CD14-positive monocyte (primary cell): Measurements from ENCODE around the gene GPR132. TPM values are rescaled to one million over a fixed set of nuclear protein-coding genes. Genes with fewer than 3 reads are reported as not detected.

Experiments
- DNase-seq, 3 donors: peaks; one replicate each; pipeline ENCODE4 v3.0.0-alpha.2; 2011 to 2022
- H2AFZ ChIP-seq: 2 replicates; pipeline ENCODE4 v1.6.0; 2012; ENCODE audit warnings: mild to moderate bottlenecking, low read depth, low read length, inconsistent platforms; ENCODE audit not compliant: insufficient read depth, poor library complexity, severe bottlenecking
- H3K27ac ChIP-seq, 2 donors: 1 replicate in 1 of 2; 2 replicates in 1 of 2; pipeline ENCODE4 v1.5.1; 2012 to 2013; ENCODE audit warnings: low read length in 2 of 2, control low read depth in 1 of 2, inconsistent platforms in 1 of 2, low read depth in 1 of 2, mild to moderate bottlenecking in 1 of 2
- H3K27me3 ChIP-seq, 2 donors: one replicate each; pipeline versions ENCODE4 v1.6.0 to v1.6.1; 2011 to 2013; ENCODE audit warnings: low read length in 2 of 2; ENCODE audit not compliant: control insufficient read depth in 2 of 2, insufficient read depth in 2 of 2
- H3K36me3 ChIP-seq, 2 donors: replicated peaks in 1 of 2; 1 replicate in 1 of 2; 2 replicates in 1 of 2; pipeline versions ENCODE4 v1.5.1 to v1.6.1; 2012 to 2013; ENCODE audit warnings: low read length in 2 of 2, control low read depth in 1 of 2, inconsistent platforms in 1 of 2, mild to moderate bottlenecking in 1 of 2; ENCODE audit not compliant: insufficient read depth in 2 of 2, control insufficient read depth in 1 of 2
- H3K4me1 ChIP-seq, 2 donors: 1 replicate in 1 of 2; 2 replicates in 1 of 2; pipeline versions ENCODE4 v1.5.1 to v1.6.1; 2012 to 2013; ENCODE audit warnings: low read length in 2 of 2, control low read depth in 1 of 2, inconsistent platforms in 1 of 2, mild to moderate bottlenecking in 1 of 2, moderate library complexity in 1 of 2; ENCODE audit not compliant: insufficient read depth in 2 of 2, control insufficient read depth in 1 of 2
- H3K4me2 ChIP-seq: replicated peaks from 2 replicates; pipeline ENCODE3; 2012; ENCODE audit warnings: low read length, moderate library complexity, mild to moderate bottlenecking; ENCODE audit not compliant: poor library complexity, severe bottlenecking; ENCODE audit errors: extremely low read depth
- H3K4me3 ChIP-seq, 3 experiments: fragments of 200-600 bp in 1 of 3; sonication (generic) in 1 of 3; replicated peaks in 1 of 3; 1 replicate in 2 of 3; 2 replicates in 1 of 3; pipeline ENCODE4 v1.5.1; 2011 to 2013; ENCODE audit warnings: low read length in 3 of 3, mild to moderate bottlenecking in 3 of 3, control low read depth in 2 of 3, low read depth in 2 of 3, inconsistent platforms in 1 of 3, moderate library complexity in 1 of 3
- H3K79me2 ChIP-seq: 2 replicates; pipeline ENCODE4 v1.6.0; 2012; ENCODE audit warnings: mild to moderate bottlenecking, control low read depth, inconsistent platforms, low read length, moderate library complexity; ENCODE audit not compliant: insufficient read depth
- H3K9ac ChIP-seq: 2 replicates; pipeline ENCODE4 v1.6.0; 2017; ENCODE audit warnings: low read length, mild to moderate bottlenecking; ENCODE audit not compliant: insufficient read depth, poor library complexity, severe bottlenecking
- H3K9me3 ChIP-seq, 2 donors: replicated peaks in 1 of 2; 1 replicate in 1 of 2; 2 replicates in 1 of 2; pipeline versions ENCODE4 v1.5.1 to v1.6.1; 2012 to 2013; ENCODE audit warnings: low read length in 2 of 2, control low read depth in 1 of 2; ENCODE audit not compliant: control insufficient read depth in 1 of 2, insufficient read depth in 1 of 2
- H4K20me1 ChIP-seq: 2 replicates; pipeline ENCODE4 v1.6.0; 2012; ENCODE audit warnings: mild to moderate bottlenecking, low read length, control low read depth, moderate library complexity; ENCODE audit not compliant: insufficient read depth
- H3K27ac Mint-ChIP-seq, 7 donors: one replicate each; pipeline ENCODE4 v1.8.0; 2020; ENCODE audit warnings: mild to moderate bottlenecking in 7 of 7, mixed read lengths in 7 of 7, moderate library complexity in 6 of 7, inconsistent platforms in 2 of 7
- H3K27me3 Mint-ChIP-seq, 3 donors: one replicate each; pipeline ENCODE4 v1.8.0; 2021 to 2022; ENCODE audit warnings: low read depth in 3 of 3, mild to moderate bottlenecking in 3 of 3, mixed read lengths in 3 of 3, moderate library complexity in 3 of 3, inconsistent platforms in 1 of 3
- H3K36me3 Mint-ChIP-seq, 2 donors: one replicate each; pipeline ENCODE4 v1.8.0; 2020; ENCODE audit warnings: mixed read lengths in 2 of 2, inconsistent platforms in 1 of 2, mild to moderate bottlenecking in 1 of 2
- H3K4me1 Mint-ChIP-seq: one replicate; pipeline ENCODE4 v1.8.0; 2020; ENCODE audit warnings: mild to moderate bottlenecking, mixed read lengths
- H3K4me3 Mint-ChIP-seq, 2 donors: one replicate each; pipeline ENCODE4 v1.8.0; 2020; ENCODE audit warnings: mild to moderate bottlenecking in 2 of 2, mixed read lengths in 2 of 2, moderate library complexity in 1 of 2
- H3K9me3 Mint-ChIP-seq, 7 donors: one replicate each; pipeline ENCODE4 v1.8.0; 2020 to 2022; ENCODE audit warnings: mixed read lengths in 7 of 7, mild to moderate bottlenecking in 6 of 7, moderate library complexity in 6 of 7, inconsistent platforms in 2 of 7
- WGBS: methylation state at CpG from one replicate; pipeline ENCODE4 v1.1.5; 2013; ENCODE audit warnings: missing lambda C conversion rate; ENCODE audit not compliant: insufficient coverage; 5-methylcytosine and 5-hydroxymethylcytosine counted together
- intact Hi-C, 2 donors: fragments of 100-400 bp; cut with micrococcal nuclease; formaldehyde crosslinking; loops; one replicate each; pipeline versions ENCODE4 v1.15.0 to v1.15.1; 2023
- polyA plus RNA-seq, 3 donors: library from polyadenylated mRNA; depleted of rRNA in 1 of 3; unstranded in 2 of 3; stranded (reverse) in 1 of 3; fragments of 300-500 nt in 2 of 3; fragments of >200 nt in 1 of 3; fragmentation: Illumina TruSeq in 2 of 3; gene quantifications; 1 replicate in 2 of 3; 2 replicates in 1 of 3; pipeline ENCODE4 v1.2.3, GENCODE V29; 2012 to 2021
- TF ChIP-seq, protein P1 (sequence below): fragments of 200-600 bp; IDR thresholded peaks from one replicate; pipeline ENCODE4 v1.8.0; 2022; ENCODE audit warnings: antibody characterized with exemption, mild to moderate bottlenecking

The GPR132 gene
- polyA plus RNA-seq, 3 donors: 6.3 to 19.0 (median 13.0) TPM

DNA sequence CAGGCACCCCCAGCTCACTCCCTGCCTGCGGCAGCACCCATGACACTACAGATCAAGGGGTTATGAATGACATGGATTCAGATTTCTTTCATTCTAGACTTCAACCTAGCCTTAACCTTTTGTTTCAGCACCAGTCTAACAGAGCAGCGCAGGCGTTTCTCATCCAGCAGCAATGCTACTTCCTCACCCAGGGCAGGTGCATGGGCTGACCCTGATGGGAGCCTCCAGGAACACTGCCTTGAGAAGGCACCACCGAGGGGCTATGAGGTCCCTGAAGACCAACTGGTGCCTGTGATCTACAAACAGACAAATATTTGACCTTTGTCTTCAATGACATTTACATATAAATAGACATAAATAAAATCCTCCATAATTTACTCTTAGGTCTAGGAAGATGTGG is 55.1 kb downstream of the GPR132 start:
- H3K27ac Mint-ChIP-seq: no peak overlapping the region
- H3K4me3 ChIP-seq: no peak overlapping the region
- no peak overlapping the region for H3K27ac ChIP-seq
- no peaks in the 10 kb centered on the region for H3K9me3 Mint-ChIP-seq
- H3K4me3 Mint-ChIP-seq: no peak overlapping the region
- no peaks in the 10 kb centered on the region for H3K9me3 ChIP-seq
- H3K79me2 ChIP-seq: peaks cover 68% of the 10 kb centered on the region
- DNase-seq: no peak
- no peak overlapping the region for H3K4me2 ChIP-seq
- H3K4me1 Mint-ChIP-seq: peaks cover 24% of the 10 kb centered on the region
- H3K27me3 ChIP-seq: no peaks in the 10 kb centered on the region
- H3K4me1 ChIP-seq: peaks cover 0 to 9% of the 10 kb centered on the region in 2 donors
- peaks cover 42 to 61% of the 10 kb centered on the region in 2 donors for H3K36me3 ChIP-seq
- intact Hi-C loops: loop anchor here in 1 of 2 donors (5.0 kb wide), 1 partner anchor 37 kb away; no protein-coding TSS in a partner anchor
- peaks cover 34% of the 10 kb centered on the region for H4K20me1 ChIP-seq
- peaks cover 0 to 2% (median 0%) of the 10 kb centered on the region in 3 donors for H3K27me3 Mint-ChIP-seq
- no peak overlapping the region for H3K9ac ChIP-seq
- H3K36me3 Mint-ChIP-seq: peaks cover 44 to 59% of the 10 kb centered on the region in 2 donors
- H2AFZ ChIP-seq: no peak overlapping the region
- 83% methylated on average over 2 of the region's 4 CpGs for WGBS
- TF ChIP-seq, protein P1, sequence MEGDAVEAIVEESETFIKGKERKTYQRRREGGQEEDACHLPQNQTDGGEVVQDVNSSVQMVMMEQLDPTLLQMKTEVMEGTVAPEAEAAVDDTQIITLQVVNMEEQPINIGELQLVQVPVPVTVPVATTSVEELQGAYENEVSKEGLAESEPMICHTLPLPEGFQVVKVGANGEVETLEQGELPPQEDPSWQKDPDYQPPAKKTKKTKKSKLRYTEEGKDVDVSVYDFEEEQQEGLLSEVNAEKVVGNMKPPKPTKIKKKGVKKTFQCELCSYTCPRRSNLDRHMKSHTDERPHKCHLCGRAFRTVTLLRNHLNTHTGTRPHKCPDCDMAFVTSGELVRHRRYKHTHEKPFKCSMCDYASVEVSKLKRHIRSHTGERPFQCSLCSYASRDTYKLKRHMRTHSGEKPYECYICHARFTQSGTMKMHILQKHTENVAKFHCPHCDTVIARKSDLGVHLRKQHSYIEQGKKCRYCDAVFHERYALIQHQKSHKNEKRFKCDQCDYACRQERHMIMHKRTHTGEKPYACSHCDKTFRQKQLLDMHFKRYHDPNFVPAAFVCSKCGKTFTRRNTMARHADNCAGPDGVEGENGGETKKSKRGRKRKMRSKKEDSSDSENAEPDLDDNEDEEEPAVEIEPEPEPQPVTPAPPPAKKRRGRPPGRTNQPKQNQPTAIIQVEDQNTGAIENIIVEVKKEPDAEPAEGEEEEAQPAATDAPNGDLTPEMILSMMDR: no peak

GRCh38 chr14:105007593-105008264 is 57.5 kb downstream of the GPR132 start:
- Histone ChIP-seq H3K4me1 (peaks cover 0 to 4% of the 10 kb centered on the region in 2 donors), H2AFZ (no peak overlapping the region), H3K79me2 (peaks cover 44% of the 10 kb centered on the region), H3K9ac (no peak overlapping the region), H4K20me1 (peaks cover 11% of the 10 kb centered on the region), H3K4me2 (no peak overlapping the region), H3K4me3 (no peak overlapping the region), H3K9me3 (no peaks in the 10 kb centered on the region), H3K36me3 (peaks cover 42 to 61% of the 10 kb centered on the region in 2 donors), H3K27me3 (no peaks in the 10 kb centered on the region), H3K27ac (no peak overlapping the region)
- Mint-ChIP-seq H3K27me3 (peaks cover 0 to 2% (median 0%) of the 10 kb centered on the region in 3 donors), H3K9me3 (no peaks in the 10 kb centered on the region), H3K4me1 (peaks cover 5% of the 10 kb centered on the region), H3K4me3 (no peak overlapping the region), H3K36me3 (peaks cover 40 to 59% of the 10 kb centered on the region in 2 donors), H3K27ac (peak overlapping the region in 5 of 7 donors; percentile 19 to 77 (median 41))
- TF ChIP-seq, protein P1: no peak
- WGBS: 100% methylated on average over 11 of the region's 19 CpGs
- intact Hi-C loops: loop anchor here in 1 of 2 donors (10.0 kb wide), 1 partner anchor 873 kb away; the partner anchor contains the start of gene KIF26A
- no peak for DNase-seq
